RWPE2 (cell line): ENCODE measurements around the gene SLBP.

Experiments used
- ATAC-seq: fragments of 200-7000 bp; cut with Tn5 transposase; 3 replicates; pipeline ENCODE4 v1.9.1; 2021; ENCODE audit warnings: low read depth
- DNase-seq: peaks from one replicate; pipeline ENCODE4 v3.0.0-alpha.2; 2020; ENCODE audit warnings: low spot score
- H3K27ac ChIP-seq: fragments of 450-650 bp; 2 replicates; pipeline ENCODE4 v1.5.1; 2017; ENCODE audit warnings: mild to moderate bottlenecking; ENCODE audit not compliant: poor library complexity, severe bottlenecking
- H3K27me3 ChIP-seq: fragments of 250-450 bp; sonication (Bioruptor Pico); 2 replicates; pipeline ENCODE4 v1.5.1; 2021; ENCODE audit warnings: mild to moderate bottlenecking, moderate library complexity; ENCODE audit not compliant: insufficient read depth, poor library complexity, severe bottlenecking
- H3K36me3 ChIP-seq: fragments of 250-450 bp; sonication (Bioruptor Pico); 2 replicates; pipeline ENCODE4 v1.5.1; 2020; ENCODE audit warnings: low read depth, mild to moderate bottlenecking, moderate library complexity
- H3K4me1 ChIP-seq: fragments of 250-450 bp; sonication (Bioruptor Pico); 2 replicates; pipeline ENCODE4 v1.5.1; 2021; ENCODE audit warnings: mild to moderate bottlenecking, moderate library complexity; ENCODE audit not compliant: insufficient read depth, poor library complexity, severe bottlenecking
- H3K4me3 ChIP-seq: fragments of 250-450 bp; sonication (Bioruptor Pico); 2 replicates; pipeline ENCODE4 v1.5.1; 2021; ENCODE audit warnings: mild to moderate bottlenecking, moderate library complexity; ENCODE audit not compliant: severe bottlenecking
- H3K9me3 ChIP-seq: fragments of 250-450 bp; sonication (Bioruptor Pico); 2 replicates; pipeline ENCODE4 v1.5.1; 2021; ENCODE audit warnings: mild to moderate bottlenecking, moderate library complexity; ENCODE audit not compliant: severe bottlenecking
- TF ChIP-seq, protein P1 (sequence below): fragments of 450-650 bp; IDR thresholded peaks from one replicate; pipeline ENCODE4 v1.5.1; 2017; ENCODE audit warnings: mild to moderate bottlenecking, moderate library complexity; ENCODE audit not compliant: poor library complexity, severe bottlenecking

The SLBP gene

DNA sequence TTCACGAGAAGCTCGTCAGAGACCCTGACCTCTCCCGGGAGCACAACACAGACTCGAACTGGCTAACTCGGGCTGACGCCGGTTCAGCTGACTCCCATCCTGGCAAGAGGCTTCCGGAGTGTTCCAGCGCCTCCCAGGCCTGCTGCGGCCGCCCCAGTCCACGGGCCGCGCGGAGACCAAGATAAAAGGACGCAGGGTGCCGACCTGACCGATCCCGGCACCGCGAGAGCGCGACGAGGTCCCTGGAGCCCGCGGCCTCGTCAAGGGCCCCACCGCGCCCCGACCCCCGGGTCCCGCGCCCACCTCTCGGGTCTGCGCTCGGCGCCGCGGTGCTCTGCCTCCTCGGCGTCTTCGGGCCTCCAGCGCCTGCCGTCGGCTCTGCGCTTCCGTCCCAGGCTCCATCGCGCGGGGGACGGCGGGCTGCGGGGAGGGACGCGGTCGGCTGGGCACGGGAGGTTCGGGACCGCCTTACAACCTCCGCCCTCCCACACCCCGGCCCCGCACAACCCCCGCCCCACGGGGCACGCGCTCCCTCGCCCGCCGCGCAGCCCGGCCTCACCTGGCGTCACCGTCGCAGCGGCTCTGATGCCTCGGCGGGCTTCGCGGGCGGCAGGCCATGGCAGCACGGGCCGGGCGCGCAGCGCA, 426 bp downstream of the SLBP start:
- DNase-seq (no peak), ATAC-seq (peak; percentile 8; the same call in 1 of the 3 replicates)
- H3K27ac ChIP-seq = peak overlapping the region; percentile 85

DNA sequence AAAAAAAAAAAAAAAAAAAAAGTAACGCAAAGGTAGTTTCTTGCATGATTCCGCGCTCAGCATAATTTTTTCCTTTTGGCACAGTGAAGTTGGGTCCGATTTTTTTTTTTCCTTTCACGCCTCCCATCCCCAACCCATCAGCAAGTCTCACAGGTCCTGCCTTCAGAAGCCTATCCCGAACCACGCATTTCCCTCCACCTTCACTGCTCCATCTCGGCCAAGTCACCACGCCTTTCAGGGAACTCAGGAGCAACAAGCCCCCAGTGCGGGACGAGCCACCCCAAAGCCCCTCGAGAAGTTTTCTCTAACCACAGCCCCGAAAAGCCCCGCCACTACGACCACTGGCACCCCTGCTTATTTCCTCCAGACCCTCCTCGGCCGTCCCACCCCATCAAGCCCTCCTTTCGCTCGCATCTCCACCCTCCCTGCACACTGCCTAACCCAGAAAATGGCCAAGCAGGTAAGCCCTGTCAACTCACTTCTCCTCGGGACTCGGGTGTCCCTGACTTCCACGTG, 1.0 kb downstream of the SLBP start:
- TF ChIP-seq, protein P1, sequence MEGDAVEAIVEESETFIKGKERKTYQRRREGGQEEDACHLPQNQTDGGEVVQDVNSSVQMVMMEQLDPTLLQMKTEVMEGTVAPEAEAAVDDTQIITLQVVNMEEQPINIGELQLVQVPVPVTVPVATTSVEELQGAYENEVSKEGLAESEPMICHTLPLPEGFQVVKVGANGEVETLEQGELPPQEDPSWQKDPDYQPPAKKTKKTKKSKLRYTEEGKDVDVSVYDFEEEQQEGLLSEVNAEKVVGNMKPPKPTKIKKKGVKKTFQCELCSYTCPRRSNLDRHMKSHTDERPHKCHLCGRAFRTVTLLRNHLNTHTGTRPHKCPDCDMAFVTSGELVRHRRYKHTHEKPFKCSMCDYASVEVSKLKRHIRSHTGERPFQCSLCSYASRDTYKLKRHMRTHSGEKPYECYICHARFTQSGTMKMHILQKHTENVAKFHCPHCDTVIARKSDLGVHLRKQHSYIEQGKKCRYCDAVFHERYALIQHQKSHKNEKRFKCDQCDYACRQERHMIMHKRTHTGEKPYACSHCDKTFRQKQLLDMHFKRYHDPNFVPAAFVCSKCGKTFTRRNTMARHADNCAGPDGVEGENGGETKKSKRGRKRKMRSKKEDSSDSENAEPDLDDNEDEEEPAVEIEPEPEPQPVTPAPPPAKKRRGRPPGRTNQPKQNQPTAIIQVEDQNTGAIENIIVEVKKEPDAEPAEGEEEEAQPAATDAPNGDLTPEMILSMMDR = no peak
- Histone ChIP-seq H3K4me1 (peaks cover 4% of the 10 kb centered on the region), H3K4me3 (peak overlapping the region; percentile 79), H3K9me3 (no peaks in the 10 kb centered on the region), H3K27me3 (no peaks in the 10 kb centered on the region), H3K36me3 (peaks cover 47% of the 10 kb centered on the region), H3K27ac (peak overlapping the region; percentile 85)
- peak; percentile 38 for DNase-seq
- no peak; the same call in 2 of the 3 replicates for ATAC-seq

More for the DNA sequence above, 426 bp downstream of the SLBP start:
- Histone ChIP-seq H3K4me3 (peak overlapping the region; percentile 79), H3K27me3 (no peaks in the 10 kb centered on the region), H3K9me3 (no peaks in the 10 kb centered on the region), H3K36me3 (peaks cover 41% of the 10 kb centered on the region), H3K4me1 (peaks cover 4% of the 10 kb centered on the region)
- TF ChIP-seq, protein P1 = no peak

DNA sequence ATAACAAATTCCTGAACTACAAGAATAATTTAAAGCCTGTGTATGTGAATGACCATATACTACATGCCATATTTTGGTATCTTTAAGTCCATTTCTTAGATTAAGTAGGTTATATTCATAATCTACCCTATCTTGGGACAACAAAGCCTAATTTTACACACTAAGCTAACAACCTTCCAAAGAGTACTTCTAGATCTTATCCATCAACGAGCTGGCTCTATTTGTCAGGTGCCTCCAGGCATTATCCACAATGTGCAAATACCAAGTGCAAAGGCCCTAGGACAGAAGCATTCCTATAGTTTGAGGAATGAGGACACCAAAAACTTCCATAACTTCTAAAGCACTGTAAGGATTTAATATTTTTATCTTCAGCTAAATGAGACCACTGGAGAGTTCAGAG, 3.5 kb downstream of the SLBP start:
- Histone ChIP-seq H3K4me1 (peaks cover 4% of the 10 kb centered on the region), H3K27me3 (no peaks in the 10 kb centered on the region), H3K27ac (no peak overlapping the region), H3K9me3 (no peaks in the 10 kb centered on the region), H3K36me3 (peaks cover 67% of the 10 kb centered on the region), H3K4me3 (no peak overlapping the region)
- DNase-seq = no peak
- no peak for ATAC-seq
- TF ChIP-seq, protein P1 = no peak

DNA sequence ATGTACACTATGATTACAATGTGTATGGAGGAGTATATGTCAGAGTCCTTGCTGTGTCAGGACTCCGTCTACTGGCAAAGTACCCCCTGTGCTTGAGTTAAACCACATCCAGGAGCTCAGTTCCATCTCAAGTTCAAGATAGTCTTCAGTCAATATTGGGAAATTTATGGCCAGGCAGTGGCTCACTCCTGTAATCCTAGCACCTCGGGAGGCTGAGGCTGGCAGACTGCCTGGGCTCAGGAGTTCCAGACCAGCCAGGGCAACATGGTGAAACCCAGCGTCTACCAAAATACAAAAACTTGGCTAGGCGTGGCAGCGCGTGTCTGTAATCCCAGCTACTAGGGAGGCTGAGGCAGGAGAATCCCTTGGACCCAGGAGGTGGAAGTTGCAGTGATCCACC, 5.8 kb downstream of the SLBP start:
- DNase-seq (no peak), ATAC-seq (no peak)
- TF ChIP-seq, protein P1 = no peak
- H3K9me3 ChIP-seq = no peaks in the 10 kb centered on the region
- peaks cover 90% of the 10 kb centered on the region for H3K36me3 ChIP-seq
- no peaks in the 10 kb centered on the region for H3K27me3 ChIP-seq
- no peak overlapping the region for H3K4me3 ChIP-seq
- H3K4me1 ChIP-seq = peaks cover 4% of the 10 kb centered on the region
- no peak overlapping the region for H3K27ac ChIP-seq

DNA sequence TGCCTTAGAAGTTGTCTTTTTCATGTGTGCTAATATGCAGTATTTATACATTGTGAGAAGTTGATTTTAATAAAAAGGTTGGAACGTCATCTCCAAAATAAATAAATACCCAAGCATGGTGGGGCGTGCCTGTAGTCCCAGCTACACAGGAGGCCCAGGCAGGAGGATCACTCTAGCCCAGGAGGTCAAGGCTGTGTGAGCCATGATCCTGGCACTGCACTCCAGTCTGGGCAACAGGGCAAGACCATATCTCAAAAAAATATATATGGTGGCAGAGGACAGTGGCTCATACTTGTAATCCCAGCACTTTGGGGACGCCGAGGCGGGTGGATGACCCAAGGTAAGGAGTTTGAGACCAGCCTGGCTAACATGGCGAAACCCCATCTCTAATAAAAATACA, 6.4 kb downstream of the SLBP start:
- H3K27ac ChIP-seq = no peak overlapping the region
- peaks cover 92% of the 10 kb centered on the region for H3K36me3 ChIP-seq
- ATAC-seq = no peak
- TF ChIP-seq, protein P1 = no peak
- H3K9me3 ChIP-seq = no peaks in the 10 kb centered on the region
- peaks cover 4% of the 10 kb centered on the region for H3K4me1 ChIP-seq
- no peak overlapping the region for H3K4me3 ChIP-seq
- no peak for DNase-seq
- H3K27me3 ChIP-seq = no peaks in the 10 kb centered on the region
